Stomach (tissue), 4 donors: Measurements from ENCODE around the gene C1QTNF5.

Source experiments
- CTCF ChIP-seq, 7 experiments: fragments of 450-650 bp in 4 of 7; fragments of 200-600 bp in 3 of 7; sonication (generic) in 3 of 7; IDR thresholded peaks; one replicate each; pipeline ENCODE4 v1.5.1; 2016 to 2019; ENCODE audit warnings: antibody characterized with exemption in 7 of 7, control low read depth in 2 of 7, mild to moderate bottlenecking in 1 of 7
- POLR2A ChIP-seq, 4 donors: fragments of 450-650 bp; IDR thresholded peaks; one replicate each; pipeline ENCODE4 v1.6.1; 2016; ENCODE audit warnings: antibody characterized with exemption in 4 of 4, control low read depth in 2 of 4, mild to moderate bottlenecking in 1 of 4, moderate library complexity in 1 of 4
- POLR2AphosphoS5 ChIP-seq, 3 donors: sonication (generic); formaldehyde crosslinking; IDR thresholded peaks; one replicate each; pipeline ENCODE4 v1.6.1; 2016; ENCODE audit warnings: antibody characterized with exemption in 3 of 3

DNA sequence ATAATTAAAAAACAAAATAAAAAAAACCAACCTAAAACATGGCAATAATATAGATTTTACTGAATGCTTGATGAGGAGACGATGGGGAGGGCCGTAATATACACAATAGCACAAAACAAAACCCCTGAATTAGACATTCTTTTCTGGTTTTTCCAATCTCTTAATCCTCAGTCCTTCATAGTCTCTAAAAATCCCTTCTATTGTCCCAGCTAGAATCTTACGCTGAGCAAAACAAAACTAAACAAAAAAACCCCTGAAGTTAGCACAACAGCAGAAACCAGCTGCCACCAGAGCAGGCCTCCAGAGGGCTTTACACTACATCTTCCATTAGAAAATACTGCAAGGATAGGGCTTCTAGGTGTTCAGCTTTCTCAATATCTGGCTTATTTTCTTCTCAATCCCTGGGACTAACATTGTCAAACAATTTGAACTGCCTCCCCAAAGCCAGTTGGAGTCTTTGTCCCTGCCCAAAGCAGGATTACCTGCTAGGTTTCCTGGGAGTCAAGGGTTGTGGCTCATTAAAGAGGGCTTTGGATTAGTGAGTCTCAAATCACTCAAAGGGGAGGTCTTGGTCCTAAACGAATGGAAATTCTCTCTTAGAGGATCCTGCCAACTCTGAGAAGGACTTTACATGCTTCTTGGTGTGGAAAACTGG lies 8.4 kb downstream of the C1QTNF5 start:
- TF ChIP-seq POLR2A (IDR thresholded peaks at IDR 0.05) (no peak), CTCF (IDR thresholded peaks at IDR 0.05) (no peak), POLR2AphosphoS5 (IDR thresholded peaks at IDR 0.05) (no peak)
